Measurements from ENCODE around the gene OR4K1. TPM values are rescaled to one million over a fixed set of nuclear protein-coding genes. Genes with fewer than 3 reads are reported as not detected.

OR4K1 gene
- total RNA-seq, 4 donors from 2014 or later, result not detected

DNA sequence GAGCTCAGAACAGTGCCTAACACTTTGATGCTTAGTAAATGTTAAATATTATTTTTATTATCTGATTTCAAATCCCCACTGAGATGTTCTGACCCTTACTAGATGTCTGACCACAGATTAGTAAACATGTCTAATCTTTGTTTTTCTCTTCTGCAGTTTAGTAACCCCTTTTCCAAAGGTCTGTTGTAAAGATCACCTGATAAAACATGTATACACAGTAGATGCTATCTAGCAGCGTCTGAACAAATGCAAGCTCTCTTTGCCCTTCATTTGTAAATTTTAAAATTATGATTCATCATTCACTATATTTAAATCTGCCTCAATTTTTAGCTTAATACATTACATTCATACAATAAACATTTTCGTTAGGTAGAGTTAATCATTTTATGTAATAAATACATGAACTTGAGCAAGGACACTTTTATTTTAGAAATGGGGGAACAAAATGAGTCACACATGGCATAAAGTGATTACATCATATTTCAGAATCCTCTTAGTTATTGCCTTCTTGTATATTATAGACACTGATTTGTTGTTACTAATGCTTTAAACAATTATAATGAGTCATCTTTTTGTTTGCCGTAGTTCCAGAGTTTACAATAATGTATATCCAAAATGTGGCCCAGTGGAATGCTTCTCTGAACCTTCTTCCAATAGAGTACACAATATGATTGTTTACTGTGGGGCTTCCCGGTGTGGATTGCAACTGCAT, 12.0 kb upstream of the OR4K1 start:
- WGBS, 2 donors (ENCODE audit: low coverage in 1 of 2), result 44 to 47% methylated on average over 4 of the region's 4 CpGs
- intact Hi-C loops (cut with DNase I; ENCODE audit: low total_unique reads), result no loop called here
- in situ Hi-C loops (cut with MboI; ENCODE audit: low pct_ligation_motif_present in 1 of 4, low pct_unique_long_range_greater_than_20kb in 1 of 4, low sequenced_read_pairs in 3 of 4), result no loop called here
- H3K9me3 ChIP-seq, result peaks cover 0 to 13% of the 10 kb centered on the region in 2 donors
- no peaks in the 10 kb centered on the region for H3K4me1 ChIP-seq
- DNase-seq, result no peak
- H3K4me3 ChIP-seq, result no peak overlapping the region
- no peaks in the 10 kb centered on the region for H3K27me3 ChIP-seq
- H3K36me3 ChIP-seq, result no peaks in the 10 kb centered on the region
- no peak for TF ChIP-seq EP300 (IDR thresholded peaks at IDR 0.05; ENCODE audit: low read depth)
- no peak for TF ChIP-seq POLR2A (IDR thresholded peaks at IDR 0.05)
- no peak for TF ChIP-seq POLR2AphosphoS5 (IDR thresholded peaks at IDR 0.05)
- no peak for TF ChIP-seq CTCF (IDR thresholded peaks at IDR 0.05)
- no peak overlapping the region for H3K27ac ChIP-seq

DNA sequence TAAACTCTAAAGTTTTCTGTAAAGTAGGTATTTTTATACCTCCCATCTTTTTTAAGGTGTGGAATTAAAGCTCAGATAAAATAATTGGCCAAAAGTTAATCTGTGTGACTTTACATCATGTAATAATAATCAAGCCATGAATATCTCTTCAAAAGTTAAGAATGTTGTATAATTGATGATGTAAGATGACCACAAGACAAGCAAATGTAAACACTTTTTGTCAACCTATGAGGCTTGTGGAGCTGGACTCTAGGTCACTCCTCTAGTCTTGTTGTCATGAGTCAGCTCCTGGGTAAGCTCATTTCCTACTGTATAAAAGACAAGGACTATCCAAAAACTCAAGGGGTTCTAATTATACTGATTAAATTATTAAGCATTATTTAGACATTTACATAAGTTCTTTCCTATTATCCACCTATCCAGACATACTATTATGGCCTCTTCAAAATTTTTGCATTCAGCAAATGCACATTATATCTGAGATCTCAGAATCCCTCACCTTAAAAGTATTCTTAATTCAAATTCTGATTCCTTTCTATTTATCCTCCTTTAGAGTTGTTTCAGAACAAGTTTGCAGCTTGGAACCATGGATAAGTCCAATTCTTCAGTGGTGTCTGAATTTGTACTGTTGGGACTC, 10.6 kb upstream of the OR4K1 start, which contains the start of gene OR4K5:
OR4K5 (plus strand) TSS at position 587 of the 637 bp plus-strand sequence; CDS start at position 587, 0 bp downstream.
- intact Hi-C loops (cut with DNase I; ENCODE audit: low total_unique reads) (no loop called here), in situ Hi-C loops (cut with MboI; ENCODE audit: low pct_ligation_motif_present in 1 of 4, low pct_unique_long_range_greater_than_20kb in 1 of 4, low sequenced_read_pairs in 3 of 4) (no loop called here)
- H3K36me3 ChIP-seq, result no peaks in the 10 kb centered on the region
- no peak within 1 kb of the TSS for H3K27ac ChIP-seq
- DNase-seq, result no peak
- no peaks in the 10 kb centered on the region for H3K4me1 ChIP-seq
- no peaks in the 10 kb centered on the region for H3K27me3 ChIP-seq
- TF ChIP-seq POLR2A (IDR thresholded peaks at IDR 0.05) (no peak), CTCF (IDR thresholded peaks at IDR 0.05) (no peak), EP300 (IDR thresholded peaks at IDR 0.05; ENCODE audit: low read depth) (no peak), POLR2AphosphoS5 (IDR thresholded peaks at IDR 0.05) (no peak)
- peaks cover 0 to 14% of the 10 kb centered on the region in 2 donors for H3K9me3 ChIP-seq
- no peak within 1 kb of the TSS for H3K4me3 ChIP-seq

- Histone ChIP-seq H3K4me1 (no peaks in the 10 kb centered on the region), H3K9me3 (peaks cover 0 to 13% of the 10 kb centered on the region in 2 donors), H3K36me3 (no peaks in the 10 kb centered on the region), H3K4me3 (no peak overlapping the region), H3K27ac (no peak overlapping the region), H3K27me3 (no peaks in the 10 kb centered on the region)
- WGBS, 2 donors (ENCODE audit: low coverage in 1 of 2), result 58% methylated on average over 1 of the region's 1 CpG; no CpG with 5 or more reads in 1 of the 2 donors
- no peak for TF ChIP-seq POLR2AphosphoS5 (IDR thresholded peaks at IDR 0.05)
- intact Hi-C loops (cut with DNase I; ENCODE audit: low total_unique reads), result no loop called here
- no peak for DNase-seq
- in situ Hi-C loops (cut with MboI; ENCODE audit: low pct_ligation_motif_present in 1 of 4, low pct_unique_long_range_greater_than_20kb in 1 of 4, low sequenced_read_pairs in 3 of 4), result no loop called here
Measured at GRCh38 chr14:19941668-19942067, 11.0 kb downstream of the OR4K1 start.

DNA sequence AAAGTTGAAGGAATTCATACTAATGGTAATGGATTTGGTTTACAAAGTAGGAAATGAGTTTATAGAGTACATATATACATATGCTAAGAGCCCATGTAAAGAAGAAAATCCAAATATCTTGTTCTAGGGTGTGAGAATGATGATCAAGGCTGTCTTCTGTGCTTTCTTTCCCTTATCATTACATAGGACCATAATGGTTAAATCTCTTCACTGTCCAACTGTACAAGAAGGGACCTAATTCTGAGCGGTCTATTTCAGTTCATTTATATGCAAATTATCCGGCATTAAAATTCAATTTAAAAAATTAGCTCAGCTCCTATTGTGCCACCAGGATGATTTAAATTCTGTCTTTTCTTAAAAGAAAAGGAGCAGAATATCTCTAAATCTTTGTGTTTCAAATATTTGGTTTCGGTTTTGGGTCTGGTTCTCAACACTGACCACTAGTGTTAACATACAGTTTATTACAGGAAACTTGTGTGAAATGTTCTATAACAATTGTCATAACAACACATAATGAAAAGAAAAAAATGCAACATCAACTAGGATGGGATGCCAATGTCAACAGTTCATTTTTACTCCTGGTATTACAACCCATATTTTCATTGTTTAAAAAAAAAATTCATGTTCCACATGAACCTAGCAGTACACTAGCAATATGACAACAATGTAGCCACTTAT, 16.8 kb downstream of the OR4K1 start:
- no peak overlapping the region for H3K4me3 ChIP-seq
- 68 to 73% methylated on average over 3 of the region's 3 CpGs for WGBS, 2 donors (ENCODE audit: low coverage in 1 of 2)
- TF ChIP-seq CTCF (IDR thresholded peaks at IDR 0.05) (no peak), POLR2A (IDR thresholded peaks at IDR 0.05) (no peak), EP300 (IDR thresholded peaks at IDR 0.05; ENCODE audit: low read depth) (no peak), POLR2AphosphoS5 (IDR thresholded peaks at IDR 0.05) (no peak)
- no peak for DNase-seq
- peaks cover 0 to 8% of the 10 kb centered on the region in 2 donors for H3K9me3 ChIP-seq
- in situ Hi-C loops (cut with MboI; ENCODE audit: low pct_ligation_motif_present in 1 of 4, low pct_unique_long_range_greater_than_20kb in 1 of 4, low sequenced_read_pairs in 3 of 4) (no loop called here), intact Hi-C loops (cut with DNase I; ENCODE audit: low total_unique reads) (no loop called here)
- no peaks in the 10 kb centered on the region for H3K36me3 ChIP-seq
- H3K27me3 ChIP-seq, result no peaks in the 10 kb centered on the region
- no peaks in the 10 kb centered on the region for H3K4me1 ChIP-seq
- H3K27ac ChIP-seq, result no peak overlapping the region

Data from transverse colon (tissue), 4 donors.